Measurements from ENCODE around the gene SPEN.
A peak's percentile ranks its signal among the peaks of the same experiment; 100 is the strongest.

SPEN gene

GRCh38 chr1:15858069-15858670 lies 10.7 kb downstream of the SPEN start:
- no CpG with 5 or more reads among the region's 6 CpGs for WGBS (ENCODE audit: insufficient coverage, insufficient read length)

GRCh38 chr1:15858672-15859372 lies 11.3 kb downstream of the SPEN start:
- Histone ChIP-seq H3K4me1 (ENCODE audit: control insufficient read depth, insufficient read depth, low read length) (no peaks in the 10 kb centered on the region), H3K4me3 (ENCODE audit: low read length) (no peak overlapping the region), H3K36me3 (ENCODE audit: control insufficient read depth, insufficient read depth, low read length) (no peaks in the 10 kb centered on the region), H3K27ac (ENCODE audit: low read length) (no peak overlapping the region), H3K27me3 (ENCODE audit: control insufficient read depth, insufficient read depth, low read length) (no peaks in the 10 kb centered on the region), H3K9me3 (ENCODE audit: control insufficient read depth, insufficient read depth, low read length) (no peaks in the 10 kb centered on the region)
- WGBS (ENCODE audit: insufficient coverage, insufficient read length), result no CpG with 5 or more reads among the region's 8 CpGs
- no peak for DNase-seq (ENCODE audit: low read depth, low spot score)

More at GRCh38 chr1:15858069-15858670, 10.7 kb downstream of the SPEN start:
- no peaks in the 10 kb centered on the region for H3K36me3 ChIP-seq (ENCODE audit: control insufficient read depth, insufficient read depth, low read length)
- no peak overlapping the region for H3K27ac ChIP-seq (ENCODE audit: low read length)
- H3K4me1 ChIP-seq (ENCODE audit: control insufficient read depth, insufficient read depth, low read length), result no peaks in the 10 kb centered on the region
- DNase-seq (ENCODE audit: low read depth, low spot score), result no peak
- no peaks in the 10 kb centered on the region for H3K27me3 ChIP-seq (ENCODE audit: control insufficient read depth, insufficient read depth, low read length)
- no peak overlapping the region for H3K4me3 ChIP-seq (ENCODE audit: low read length)
- H3K9me3 ChIP-seq (ENCODE audit: control insufficient read depth, insufficient read depth, low read length), result no peaks in the 10 kb centered on the region

GRCh38 chr1:15863156-15863901 lies 15.8 kb downstream of the SPEN start:
- no CpG with 5 or more reads among the region's 2 CpGs for WGBS (ENCODE audit: insufficient coverage, insufficient read length)
- no peak overlapping the region for H3K27ac ChIP-seq (ENCODE audit: low read length)

GRCh38 chr1:15866721-15867201 lies 19.3 kb downstream of the SPEN start:
- no peak overlapping the region for H3K4me3 ChIP-seq (ENCODE audit: low read length)
- no peak for DNase-seq (ENCODE audit: low read depth, low spot score)
- no peaks in the 10 kb centered on the region for H3K27me3 ChIP-seq (ENCODE audit: control insufficient read depth, insufficient read depth, low read length)
- H3K27ac ChIP-seq (ENCODE audit: low read length), result no peak overlapping the region
- H3K4me1 ChIP-seq (ENCODE audit: control insufficient read depth, insufficient read depth, low read length), result no peaks in the 10 kb centered on the region
- no CpG with 5 or more reads among the region's 3 CpGs for WGBS (ENCODE audit: insufficient coverage, insufficient read length)
- no peaks in the 10 kb centered on the region for H3K9me3 ChIP-seq (ENCODE audit: control insufficient read depth, insufficient read depth, low read length)
- H3K36me3 ChIP-seq (ENCODE audit: control insufficient read depth, insufficient read depth, low read length), result no peaks in the 10 kb centered on the region

More at GRCh38 chr1:15863156-15863901, 15.8 kb downstream of the SPEN start:
- Histone ChIP-seq H3K27me3 (ENCODE audit: control insufficient read depth, insufficient read depth, low read length) (no peaks in the 10 kb centered on the region), H3K4me3 (ENCODE audit: low read length) (no peak overlapping the region), H3K36me3 (ENCODE audit: control insufficient read depth, insufficient read depth, low read length) (no peaks in the 10 kb centered on the region), H3K4me1 (ENCODE audit: control insufficient read depth, insufficient read depth, low read length) (no peaks in the 10 kb centered on the region), H3K9me3 (ENCODE audit: control insufficient read depth, insufficient read depth, low read length) (no peaks in the 10 kb centered on the region)
- no peak for DNase-seq (ENCODE audit: low read depth, low spot score)

GRCh38 chr1:15867288-15867687 lies 19.8 kb downstream of the SPEN start:
- no peaks in the 10 kb centered on the region for H3K4me1 ChIP-seq (ENCODE audit: control insufficient read depth, insufficient read depth, low read length)

DNA sequence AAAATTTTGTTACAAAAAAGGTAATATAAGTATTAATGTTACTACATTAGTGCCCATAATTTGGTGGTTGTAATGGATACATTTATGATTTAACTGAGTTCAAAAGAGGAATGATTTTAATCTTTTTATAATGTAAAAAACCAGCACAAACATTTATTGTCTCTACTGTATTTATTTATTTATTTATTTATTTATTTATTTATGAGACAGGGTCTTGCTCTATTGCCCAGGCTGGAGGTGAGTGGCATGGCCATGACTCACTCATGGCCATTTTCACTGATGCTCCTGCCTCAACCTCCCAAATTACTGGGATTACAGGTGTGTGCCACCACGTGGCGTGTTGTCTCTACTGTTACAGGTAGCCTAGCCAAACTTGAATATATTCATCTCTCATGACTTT lies 21.9 kb downstream of the SPEN start:
- H3K9me3 ChIP-seq (ENCODE audit: control insufficient read depth, insufficient read depth, low read length), result no peaks in the 10 kb centered on the region
- no peak for DNase-seq (ENCODE audit: low read depth, low spot score)
- no peaks in the 10 kb centered on the region for H3K4me1 ChIP-seq (ENCODE audit: control insufficient read depth, insufficient read depth, low read length)
- no peaks in the 10 kb centered on the region for H3K36me3 ChIP-seq (ENCODE audit: control insufficient read depth, insufficient read depth, low read length)
- H3K27ac ChIP-seq (ENCODE audit: low read length), result no peak overlapping the region
- H3K4me3 ChIP-seq (ENCODE audit: low read length), result no peak overlapping the region
- H3K27me3 ChIP-seq (ENCODE audit: control insufficient read depth, insufficient read depth, low read length), result no peaks in the 10 kb centered on the region
- no CpG with 5 or more reads among the region's 2 CpGs for WGBS (ENCODE audit: insufficient coverage, insufficient read length)

More at GRCh38 chr1:15867288-15867687, 19.8 kb downstream of the SPEN start:
- Histone ChIP-seq H3K4me3 (ENCODE audit: low read length) (no peak overlapping the region), H3K36me3 (ENCODE audit: control insufficient read depth, insufficient read depth, low read length) (no peaks in the 10 kb centered on the region), H3K27me3 (ENCODE audit: control insufficient read depth, insufficient read depth, low read length) (no peaks in the 10 kb centered on the region), H3K9me3 (ENCODE audit: control insufficient read depth, insufficient read depth, low read length) (no peaks in the 10 kb centered on the region), H3K27ac (ENCODE audit: low read length) (no peak overlapping the region)
- DNase-seq (ENCODE audit: low read depth, low spot score), result no peak
- no CpG with 5 or more reads among the region's 3 CpGs for WGBS (ENCODE audit: insufficient coverage, insufficient read length)

GRCh38 chr1:15870421-15870820 lies 22.9 kb downstream of the SPEN start:
- Histone ChIP-seq H3K4me3 (ENCODE audit: low read length) (no peak overlapping the region), H3K27ac (ENCODE audit: low read length) (no peak overlapping the region), H3K36me3 (ENCODE audit: control insufficient read depth, insufficient read depth, low read length) (no peaks in the 10 kb centered on the region), H3K9me3 (ENCODE audit: control insufficient read depth, insufficient read depth, low read length) (no peaks in the 10 kb centered on the region), H3K4me1 (ENCODE audit: control insufficient read depth, insufficient read depth, low read length) (no peaks in the 10 kb centered on the region), H3K27me3 (ENCODE audit: control insufficient read depth, insufficient read depth, low read length) (no peaks in the 10 kb centered on the region)
- DNase-seq (ENCODE audit: low read depth, low spot score), result no peak
- WGBS (ENCODE audit: insufficient coverage, insufficient read length), result no CpG with 5 or more reads among the region's 1 CpG

DNA sequence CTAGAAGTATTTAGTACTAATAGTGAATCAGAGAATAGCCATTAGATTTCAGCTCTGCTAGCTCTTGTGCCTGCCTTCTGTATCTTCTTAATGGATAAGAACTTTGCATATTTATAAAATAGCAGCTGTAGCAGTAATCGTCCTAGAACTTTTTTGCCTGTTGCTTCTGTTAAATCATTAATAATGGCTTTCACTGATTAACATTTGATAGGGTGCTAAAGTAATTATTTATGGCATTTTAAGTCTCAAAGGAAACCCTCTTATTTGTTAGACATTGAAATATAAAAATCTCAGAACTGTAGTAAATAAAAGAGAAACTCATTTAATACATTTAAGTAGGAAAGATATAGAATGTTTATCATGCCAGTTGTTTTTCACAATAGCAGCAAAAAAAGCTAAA lies 27.0 kb downstream of the SPEN start:
- Histone ChIP-seq H3K27me3 (ENCODE audit: control insufficient read depth, insufficient read depth, low read length) (no peaks in the 10 kb centered on the region), H3K4me1 (ENCODE audit: control insufficient read depth, insufficient read depth, low read length) (no peaks in the 10 kb centered on the region), H3K9me3 (ENCODE audit: control insufficient read depth, insufficient read depth, low read length) (no peaks in the 10 kb centered on the region), H3K36me3 (ENCODE audit: control insufficient read depth, insufficient read depth, low read length) (no peaks in the 10 kb centered on the region), H3K4me3 (ENCODE audit: low read length) (no peak overlapping the region), H3K27ac (ENCODE audit: low read length) (no peak overlapping the region)
- no peak for DNase-seq (ENCODE audit: low read depth, low spot score)
- no CpG with 5 or more reads among the region's 1 CpG for WGBS (ENCODE audit: insufficient coverage, insufficient read length)

DNA sequence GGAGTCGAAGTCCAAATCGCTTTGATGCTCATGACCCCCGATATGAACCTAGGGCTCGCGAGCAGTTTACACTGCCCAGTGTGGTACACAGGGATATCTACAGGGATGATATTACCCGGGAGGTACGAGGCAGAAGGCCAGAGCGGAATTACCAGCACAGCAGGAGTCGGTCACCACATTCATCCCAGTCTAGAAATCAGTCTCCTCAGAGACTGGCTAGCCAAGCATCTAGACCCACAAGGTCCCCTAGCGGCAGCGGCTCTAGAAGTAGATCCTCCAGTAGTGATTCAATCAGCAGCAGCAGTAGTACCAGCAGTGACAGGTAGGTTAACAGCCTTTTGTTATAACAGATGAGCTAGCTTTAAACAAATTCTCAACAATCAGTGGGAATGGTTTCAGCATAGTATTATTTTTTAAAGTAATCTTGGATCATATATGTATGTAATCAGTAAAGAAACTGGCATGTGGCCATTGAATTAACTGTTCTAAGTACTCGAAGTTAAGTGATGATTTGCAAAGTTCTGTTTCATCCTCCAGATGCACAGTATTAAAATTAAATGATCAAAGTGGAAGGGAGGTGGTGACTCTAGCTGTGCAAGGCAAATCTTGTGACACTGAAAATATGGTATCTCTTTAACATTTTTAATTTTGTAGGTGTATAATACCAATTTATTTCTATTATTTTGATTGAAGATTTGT lies 29.0 kb downstream of the SPEN start:
- H3K36me3 ChIP-seq (ENCODE audit: control insufficient read depth, insufficient read depth, low read length), result no peaks in the 10 kb centered on the region
- no peaks in the 10 kb centered on the region for H3K9me3 ChIP-seq (ENCODE audit: control insufficient read depth, insufficient read depth, low read length)
- WGBS (ENCODE audit: insufficient coverage, insufficient read length), result no CpG with 5 or more reads among the region's 12 CpGs
- H3K27me3 ChIP-seq (ENCODE audit: control insufficient read depth, insufficient read depth, low read length), result no peaks in the 10 kb centered on the region
- H3K4me3 ChIP-seq (ENCODE audit: low read length), result no peak overlapping the region
- DNase-seq (ENCODE audit: low read depth, low spot score), result peak; percentile 33
- no peaks in the 10 kb centered on the region for H3K4me1 ChIP-seq (ENCODE audit: control insufficient read depth, insufficient read depth, low read length)
- H3K27ac ChIP-seq (ENCODE audit: low read length), result no peak overlapping the region

GRCh38 chr1:15881961-15882360 lies 34.5 kb downstream of the SPEN start:
- H3K4me3 ChIP-seq (ENCODE audit: low read length), result no peak overlapping the region
- no peaks in the 10 kb centered on the region for H3K27me3 ChIP-seq (ENCODE audit: control insufficient read depth, insufficient read depth, low read length)
- no CpG with 5 or more reads among the region's 5 CpGs for WGBS (ENCODE audit: insufficient coverage, insufficient read length)
- no peaks in the 10 kb centered on the region for H3K9me3 ChIP-seq (ENCODE audit: control insufficient read depth, insufficient read depth, low read length)
- H3K4me1 ChIP-seq (ENCODE audit: control insufficient read depth, insufficient read depth, low read length), result peaks cover 3% of the 10 kb centered on the region; the same call in 1 of the 2 replicates
- no peak overlapping the region for H3K27ac ChIP-seq (ENCODE audit: low read length)
- no peaks in the 10 kb centered on the region for H3K36me3 ChIP-seq (ENCODE audit: control insufficient read depth, insufficient read depth, low read length)
- no peak for DNase-seq (ENCODE audit: low read depth, low spot score)

All from iPS DF 6.9 (cell line).